ENCODE results near the gene MT1HL1.
"Not testable (repeated sequence)": the region's sequence is repeated elsewhere in the genome, so short reads cannot be mapped to it uniquely, and the experiment has no call there.

The MT1HL1 gene

DNA sequence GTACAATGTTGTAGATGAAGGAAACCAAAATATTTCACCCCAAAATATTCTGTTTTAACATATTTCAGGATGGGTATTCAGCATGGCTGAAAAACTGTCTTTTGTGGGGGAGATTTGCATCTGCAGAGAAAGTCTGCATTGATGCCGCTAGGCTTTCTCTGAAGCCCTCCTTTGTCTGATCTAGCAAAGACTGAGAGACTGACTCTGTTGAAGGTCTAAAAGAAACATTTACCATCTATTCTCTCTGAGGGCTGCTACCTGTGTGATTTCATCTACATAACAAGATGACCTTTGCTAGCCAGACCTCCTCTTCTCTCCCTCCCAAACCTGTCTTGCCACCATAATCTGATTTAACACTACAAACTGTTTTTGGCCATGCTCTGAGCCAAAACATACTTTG is 12.4 kb upstream of the MT1HL1 start:
- DNase-seq (ENCODE audit: low read depth in 3 of 3): no peak

DNA sequence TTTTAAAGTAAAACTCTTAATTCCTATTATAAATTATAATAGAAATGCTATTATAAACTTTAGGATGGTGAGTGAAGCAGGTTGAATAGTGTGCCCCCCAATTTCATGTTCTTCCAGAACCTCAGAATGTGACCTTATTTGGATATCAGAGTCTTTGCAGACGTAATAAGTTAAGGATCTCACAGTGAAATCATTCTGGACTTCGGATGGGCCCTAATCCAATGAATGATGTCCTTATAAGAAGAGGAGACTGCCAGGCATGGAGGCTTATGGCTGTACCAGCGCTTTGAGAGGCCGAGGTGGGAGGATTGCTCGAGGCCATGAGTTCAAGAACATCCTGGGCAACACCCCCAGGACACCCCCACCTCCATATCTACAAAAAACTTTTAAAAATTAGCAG is 9.4 kb upstream of the MT1HL1 start:
- no peak for DNase-seq (ENCODE audit: low read depth in 3 of 3)

DNA sequence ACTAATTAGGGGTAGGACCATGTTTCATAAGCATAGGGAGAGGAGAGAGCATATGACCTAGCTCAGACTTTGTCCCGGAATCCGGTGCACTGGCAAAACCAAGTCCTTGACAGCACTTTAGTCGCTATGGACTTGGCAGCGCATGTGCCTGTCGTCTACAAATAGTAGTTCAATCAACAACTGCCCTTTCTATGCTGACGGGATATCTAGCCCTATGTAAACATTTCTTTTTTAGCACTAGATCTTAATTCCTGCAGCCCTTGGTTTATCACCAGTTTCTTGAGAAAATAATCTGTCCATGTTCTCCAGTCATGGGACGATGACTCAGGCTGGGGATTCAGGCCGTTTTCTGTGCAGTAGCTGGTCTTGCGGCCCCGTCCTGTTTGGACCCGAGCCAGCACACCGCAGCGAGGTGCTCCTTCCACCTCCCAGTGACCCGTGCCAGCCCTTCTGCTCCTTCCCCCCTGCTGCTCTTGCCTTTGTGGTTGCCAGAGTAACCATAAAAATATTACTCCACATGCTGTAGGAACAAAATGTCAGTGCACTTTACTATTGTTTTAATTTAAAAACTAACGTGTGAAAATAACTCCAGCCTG is 8.6 kb upstream of the MT1HL1 start:
- no peak for DNase-seq (ENCODE audit: low read depth in 3 of 3)

DNA sequence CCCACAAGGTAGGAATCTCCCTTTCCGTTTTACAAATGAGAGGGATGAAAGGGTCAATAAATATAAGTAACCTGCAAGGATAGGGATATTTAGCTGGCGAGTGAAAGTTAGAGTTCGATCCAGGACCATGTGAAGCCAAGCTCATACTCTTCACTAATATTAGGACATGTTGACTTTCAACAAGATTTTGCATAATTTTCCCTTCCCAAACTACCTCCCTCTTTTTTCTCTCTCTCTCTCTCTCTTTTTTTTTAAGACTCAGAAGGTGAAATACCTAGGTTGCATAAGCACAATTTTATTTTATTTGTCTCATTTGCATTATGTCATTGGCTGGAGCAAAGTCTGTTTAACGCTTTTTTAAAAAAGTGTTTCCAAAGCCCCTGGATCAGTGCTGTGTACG is 8.1 kb upstream of the MT1HL1 start:
- DNase-seq (ENCODE audit: low read depth in 3 of 3): no peak

DNA sequence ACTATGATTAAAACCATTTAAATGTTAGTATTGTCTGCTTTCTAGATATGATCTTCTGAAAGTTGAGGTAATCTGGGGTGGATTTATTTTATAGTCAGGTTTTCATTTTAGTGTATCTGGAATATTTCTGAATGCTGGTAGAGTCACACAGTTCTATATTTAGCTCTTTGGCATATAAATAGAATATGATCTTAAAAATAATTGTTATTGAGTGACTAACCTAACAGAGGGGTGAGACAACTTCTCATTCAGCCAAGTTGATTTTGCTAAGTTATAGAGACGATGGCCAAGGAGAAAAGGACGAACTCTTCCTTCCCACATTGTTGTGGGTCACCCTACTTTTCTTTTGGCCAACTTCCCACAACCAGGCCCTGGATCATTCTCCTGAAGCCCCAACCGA is 7.2 kb upstream of the MT1HL1 start:
- DNase-seq (ENCODE audit: low read depth in 3 of 3): no peak

DNA sequence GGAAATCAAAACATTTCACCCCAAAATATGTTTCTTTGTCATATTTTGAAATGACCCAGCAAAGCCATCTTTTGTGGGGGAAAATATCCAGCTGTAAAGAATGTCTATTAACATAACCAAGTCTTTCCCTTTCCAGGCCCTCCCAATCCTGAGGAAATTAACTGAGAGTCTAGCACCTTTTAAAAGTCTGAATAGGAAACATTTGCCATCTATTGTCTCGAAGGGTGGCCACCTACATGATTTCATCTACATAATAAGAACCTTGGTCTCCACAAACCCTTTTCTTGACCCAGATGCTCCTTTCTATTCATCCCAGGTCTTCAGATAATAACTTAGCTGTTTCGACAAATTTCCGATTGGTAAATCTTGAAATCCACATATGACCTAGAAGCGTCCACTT is 5.4 kb upstream of the MT1HL1 start:
- DNase-seq (ENCODE audit: low read depth in 3 of 3): no peak

DNA sequence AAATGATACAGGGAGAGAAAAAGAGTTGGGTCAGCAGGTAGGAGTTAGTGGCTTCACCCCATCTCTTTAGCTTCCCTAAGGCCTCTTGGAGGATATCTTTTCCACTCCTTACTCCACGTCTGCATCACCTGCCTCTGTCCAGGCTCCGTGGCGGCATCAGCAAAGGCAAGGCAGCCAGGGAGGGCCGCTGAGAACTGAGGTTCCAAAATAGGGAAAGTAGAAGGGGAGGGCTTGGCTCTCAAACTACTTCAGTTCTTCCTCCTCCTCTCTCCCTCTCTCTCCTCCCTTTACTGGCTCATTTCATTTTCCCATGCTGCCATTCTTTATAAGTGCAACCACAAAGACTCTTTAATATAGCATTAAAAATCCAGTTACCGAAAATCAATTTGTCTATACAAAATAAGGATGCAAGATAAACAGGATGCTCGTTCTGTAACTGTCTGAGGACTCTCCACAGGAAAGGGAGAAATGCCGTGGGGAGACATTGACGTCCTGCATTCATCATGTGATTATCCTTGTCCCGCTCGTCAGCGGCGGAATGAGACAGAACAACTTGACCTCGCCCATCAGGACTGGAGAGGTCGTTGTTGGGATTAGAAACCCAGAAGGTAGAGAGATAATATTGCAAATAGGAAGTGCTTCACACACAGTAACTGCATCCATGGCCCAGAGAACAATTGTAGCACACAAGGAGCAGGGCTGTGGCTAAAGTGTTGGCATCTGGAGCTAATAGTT is 3.1 kb upstream of the MT1HL1 start:
- no peak for DNase-seq (ENCODE audit: low read depth in 3 of 3)

DNA sequence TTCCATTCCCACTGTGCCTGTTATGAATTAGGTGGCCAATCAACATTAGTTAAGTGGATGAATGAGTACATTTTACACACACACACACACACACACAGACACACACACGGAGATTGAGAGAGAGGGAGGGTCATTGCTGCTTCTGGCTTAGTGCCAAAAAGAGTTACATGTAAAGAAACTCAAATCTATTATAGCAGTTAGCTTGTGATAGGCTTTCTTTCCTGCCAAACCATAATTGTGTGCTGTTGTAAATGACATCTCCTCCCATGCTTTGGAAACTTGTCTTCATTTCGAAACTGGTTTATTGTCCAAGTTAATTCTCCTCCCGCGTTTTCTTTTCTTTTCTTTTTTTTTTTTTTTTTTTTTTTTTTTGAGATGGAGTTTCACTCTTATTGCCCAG is 1.4 kb upstream of the MT1HL1 start:
- DNase-seq (ENCODE audit: low read depth in 3 of 3): no peak

DNA sequence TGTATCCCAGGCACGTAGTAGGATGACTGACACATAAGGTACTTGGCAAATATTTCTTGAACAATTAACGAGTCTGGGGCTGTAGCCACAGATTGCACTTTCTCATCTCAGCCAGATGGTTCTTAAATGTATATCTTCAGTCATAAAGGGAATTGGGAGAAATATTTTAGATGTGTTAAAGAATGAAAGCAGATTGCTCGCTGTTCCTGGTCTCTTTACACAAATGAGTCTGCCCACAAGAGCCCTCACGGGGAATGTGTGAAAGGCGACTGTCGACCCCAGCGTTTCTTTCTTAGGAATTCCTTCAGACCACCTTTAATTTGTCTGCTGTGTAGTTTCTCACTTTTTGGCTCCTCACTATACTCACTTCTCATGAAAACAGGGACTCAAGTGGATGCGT is 725 bp downstream of the MT1HL1 start:
- no peak for DNase-seq (ENCODE audit: low read depth in 3 of 3)

DNA sequence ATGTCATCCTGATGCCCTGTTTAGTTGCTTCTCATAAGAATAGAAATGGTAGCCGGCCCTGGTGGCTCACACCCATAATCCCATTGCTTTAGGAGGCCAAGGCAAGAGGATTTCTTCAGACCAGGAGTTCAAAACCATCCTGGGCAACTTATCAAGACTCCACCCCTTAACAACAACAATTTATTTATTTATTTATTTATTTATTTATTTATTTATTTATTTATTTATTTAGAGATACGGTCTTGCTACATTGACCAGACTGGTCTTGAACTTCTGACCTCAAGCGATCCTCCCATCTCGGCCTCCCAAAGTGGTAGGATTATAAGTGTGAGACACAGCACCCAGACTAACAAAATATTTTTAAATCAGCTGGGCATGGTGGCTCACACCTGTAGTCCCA is 4.0 kb downstream of the MT1HL1 start:
- DNase-seq (ENCODE audit: low read depth in 3 of 3): no peak

DNA sequence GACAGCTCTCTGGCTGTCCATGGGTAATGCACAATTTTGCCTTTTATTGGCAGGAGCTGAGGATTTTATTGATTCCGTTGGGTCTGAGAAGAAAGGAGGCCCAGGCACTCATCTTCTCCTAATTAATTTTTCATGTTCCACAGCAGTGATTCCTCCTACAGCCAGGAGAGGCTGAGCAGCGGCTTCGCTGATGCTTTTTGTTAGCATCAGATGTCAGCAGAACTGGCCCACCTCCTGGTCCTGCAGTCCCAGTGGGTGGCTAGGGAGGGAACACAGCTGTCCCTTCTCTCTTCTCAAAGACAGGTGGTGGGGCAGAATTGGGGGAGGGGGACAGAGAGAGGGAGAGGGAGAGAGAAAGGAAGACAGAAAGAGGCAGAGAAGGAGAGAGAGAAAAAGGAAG is 5.7 kb downstream of the MT1HL1 start:
- no peak for DNase-seq (ENCODE audit: low read depth in 3 of 3)

DNA sequence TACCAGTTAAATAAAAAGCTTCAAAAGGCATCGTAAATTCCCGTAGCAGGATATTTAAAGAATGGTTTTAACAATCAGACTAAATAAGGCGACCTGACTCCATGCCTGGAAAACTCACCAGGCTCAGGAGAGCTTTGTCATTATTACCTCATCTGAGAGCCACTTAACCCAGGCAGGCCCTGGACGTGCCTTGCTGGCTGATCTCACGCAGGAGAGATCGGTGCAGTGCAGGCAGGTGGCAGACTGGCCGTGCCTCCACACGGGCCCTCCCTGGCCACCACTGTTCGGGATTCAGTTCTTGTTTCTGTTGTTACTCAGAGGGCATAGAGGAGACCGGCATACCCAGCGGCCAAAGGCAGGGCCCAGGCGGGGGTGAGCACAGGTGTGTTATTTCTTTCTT is 6.4 kb downstream of the MT1HL1 start:
- no peak for DNase-seq (ENCODE audit: low read depth in 3 of 3)

DNA sequence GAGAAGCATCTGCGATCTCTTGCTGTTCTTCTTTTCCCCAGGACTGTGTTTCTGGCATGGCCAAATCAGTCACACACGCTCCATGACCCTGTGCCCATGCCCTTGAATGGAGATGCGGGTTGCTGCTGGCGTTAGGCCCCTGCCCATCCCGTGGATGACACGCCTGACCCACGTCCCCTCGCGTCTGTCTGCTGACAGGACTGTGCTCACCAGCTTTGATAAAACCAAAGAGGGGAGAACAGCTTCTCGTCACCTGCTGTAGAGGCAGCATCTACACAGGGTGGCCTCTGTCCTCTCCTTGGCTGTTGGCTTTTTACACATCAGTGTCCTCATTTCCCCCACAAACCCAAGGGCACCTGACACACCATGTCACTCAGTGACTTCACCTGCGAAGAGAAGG is 6.9 kb downstream of the MT1HL1 start:
- no peak for DNase-seq (ENCODE audit: low read depth in 3 of 3)

DNA sequence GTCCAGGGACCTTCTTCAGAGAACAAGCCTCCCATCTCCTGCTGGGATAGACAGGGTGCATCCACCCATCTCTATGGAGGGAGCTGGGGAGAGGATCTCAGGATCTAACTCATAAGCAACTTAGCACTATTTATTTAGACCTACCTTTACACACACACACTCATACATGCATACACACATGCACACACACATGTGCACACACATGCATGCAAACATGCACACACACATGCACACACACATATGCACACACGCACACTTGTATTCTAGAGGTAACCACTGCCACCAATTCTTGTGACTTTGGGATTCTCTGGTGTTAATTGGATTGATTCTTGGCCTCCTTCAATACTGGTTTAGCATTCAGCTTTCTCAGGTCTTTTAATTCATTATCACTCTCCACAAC is 9.8 kb downstream of the MT1HL1 start:
- DNase-seq (ENCODE audit: low read depth in 3 of 3): no peak

DNA sequence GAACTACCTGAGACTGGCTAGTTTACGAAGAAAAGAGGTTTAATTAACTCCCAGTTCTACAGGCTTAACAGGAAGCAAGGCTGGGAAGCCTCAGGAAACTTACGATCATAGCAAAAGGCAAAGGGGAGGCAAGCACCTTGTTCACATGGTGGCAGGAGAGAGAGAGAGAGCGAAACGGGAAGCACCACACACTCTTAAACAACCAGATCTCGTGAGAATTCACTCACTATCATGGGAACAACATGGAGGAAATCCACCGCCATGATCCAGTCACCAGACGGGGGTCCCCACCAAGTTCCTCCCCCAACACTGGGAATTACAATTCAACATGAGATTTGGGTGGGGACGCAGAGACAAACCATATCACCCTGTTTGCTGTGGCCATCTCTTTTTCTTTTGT is 11.8 kb downstream of the MT1HL1 start:
- no peak for DNase-seq (ENCODE audit: low read depth in 3 of 3)

DNA sequence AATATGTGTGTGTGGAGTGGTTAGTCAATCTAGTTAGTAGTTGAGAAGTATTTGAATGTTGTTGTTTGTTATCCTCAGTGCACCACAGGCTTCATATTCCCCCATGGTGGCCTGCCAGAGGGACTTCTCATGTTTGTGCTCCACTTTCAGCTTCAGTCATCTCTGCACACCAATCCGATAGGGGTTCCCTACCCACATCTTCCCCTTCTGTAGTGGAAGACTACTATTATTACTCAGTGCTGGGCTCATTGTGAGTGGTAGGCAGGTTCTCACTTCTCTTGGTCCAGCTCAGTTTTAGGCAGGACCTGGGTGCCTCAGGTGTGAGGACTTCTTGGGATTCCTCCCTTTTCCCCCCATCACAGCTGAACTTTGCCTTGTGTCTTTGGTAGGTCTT is 14.2 kb downstream of the MT1HL1 start:
- no peak for DNase-seq (ENCODE audit: low read depth in 3 of 3)

DNA sequence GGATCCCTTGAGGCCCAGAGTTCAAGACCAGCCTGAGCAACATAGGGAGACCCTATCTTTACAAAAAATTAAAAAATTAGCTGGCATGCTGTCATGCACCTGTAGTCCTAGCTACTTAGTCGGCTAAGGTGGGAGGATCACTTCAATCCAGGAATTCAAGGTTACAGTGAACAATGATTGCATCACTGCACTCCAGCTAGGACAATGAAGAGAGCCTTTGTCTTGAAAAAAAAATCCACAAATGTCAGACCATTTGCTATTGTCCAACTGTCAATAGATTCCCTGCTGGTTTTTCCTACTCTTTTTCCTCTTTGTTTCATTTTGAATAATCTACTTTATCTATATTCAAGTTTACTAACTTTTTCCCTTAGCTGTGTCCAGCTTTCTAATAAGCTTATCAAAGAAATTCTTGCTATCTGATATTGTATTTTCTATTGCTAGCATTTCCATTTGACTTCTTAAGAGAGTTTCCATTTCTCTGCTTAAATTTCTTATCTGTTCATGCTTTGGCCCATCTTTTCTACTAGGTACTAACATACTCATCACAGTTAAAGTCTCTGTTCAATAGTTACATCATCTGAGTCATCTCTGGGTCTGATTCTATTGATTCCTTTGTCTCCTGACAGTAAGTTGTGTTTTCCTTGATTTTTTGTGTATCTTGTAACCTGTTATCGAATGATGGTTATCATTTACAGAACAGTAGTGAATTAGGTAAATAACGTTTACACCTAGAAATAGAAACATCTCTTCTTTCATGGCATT is 14.8 kb downstream of the MT1HL1 start:
- DNase-seq (ENCODE audit: low read depth in 3 of 3): no peak

DNA sequence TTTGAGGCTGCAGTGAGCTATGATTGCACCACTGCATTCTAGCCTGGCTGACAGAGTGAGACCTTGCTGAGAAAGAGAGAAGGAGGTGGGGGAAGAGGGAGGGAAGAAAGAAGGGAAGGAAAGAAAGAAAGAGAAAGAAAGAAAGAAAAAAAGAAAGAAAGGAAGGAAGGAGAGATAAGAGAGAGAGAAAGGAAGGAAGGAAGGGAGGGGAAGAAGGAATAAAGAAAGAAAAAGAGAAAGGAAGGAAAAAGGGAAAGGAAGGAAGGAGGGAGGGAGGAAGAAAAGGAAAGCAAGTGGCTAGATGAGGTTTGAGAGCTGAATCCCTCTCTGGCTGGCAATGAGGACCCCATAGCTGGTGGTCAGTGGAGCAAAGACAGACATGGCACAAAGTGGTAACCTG is 20.4 kb downstream of the MT1HL1 start:
- DNase-seq (ENCODE audit: low read depth in 3 of 3): no peak

DNA sequence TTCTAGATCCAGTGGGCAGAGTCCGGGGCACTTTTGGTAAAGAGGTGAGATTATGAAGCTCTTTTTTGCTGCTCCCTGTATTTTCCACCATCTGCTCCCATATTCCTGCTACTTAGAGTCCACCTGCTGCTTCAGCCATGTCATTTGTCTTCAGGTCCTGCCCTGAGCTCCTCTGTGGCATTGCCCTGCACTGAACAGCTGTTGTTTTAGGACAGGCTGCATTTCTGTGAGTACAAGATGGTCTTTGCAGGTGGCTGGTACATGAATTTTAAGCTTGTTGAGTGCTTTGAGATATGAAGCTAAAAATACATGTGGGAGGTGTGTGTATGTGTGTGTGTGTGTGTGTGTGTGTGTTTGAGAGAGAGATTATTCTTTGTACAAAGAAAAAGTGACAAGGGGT is 21.9 kb downstream of the MT1HL1 start:
- DNase-seq (ENCODE audit: low read depth in 3 of 3): no peak

DNA sequence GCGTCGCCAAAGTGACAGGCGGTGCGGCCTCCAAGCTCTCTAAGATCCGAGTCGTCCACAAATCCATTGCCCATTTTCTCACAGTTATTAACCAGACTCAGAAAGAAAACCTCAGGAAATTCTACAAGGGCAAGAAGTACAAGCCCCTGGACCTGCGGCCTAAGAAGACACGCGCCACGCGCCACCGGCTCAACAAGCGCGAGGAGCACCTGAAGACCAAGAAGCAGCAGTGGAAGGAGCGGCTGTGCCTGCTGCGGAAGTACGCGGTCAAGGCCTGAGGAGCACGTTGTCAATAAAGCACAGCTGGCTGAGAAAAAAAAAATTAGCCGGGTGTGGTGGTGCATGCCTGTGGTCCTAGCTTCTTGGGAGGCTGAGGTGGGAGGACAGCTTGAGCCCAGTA is 22.8 kb downstream of the MT1HL1 start:
- not testable (repeated sequence) for DNase-seq (ENCODE audit: low read depth in 3 of 3)

DNA sequence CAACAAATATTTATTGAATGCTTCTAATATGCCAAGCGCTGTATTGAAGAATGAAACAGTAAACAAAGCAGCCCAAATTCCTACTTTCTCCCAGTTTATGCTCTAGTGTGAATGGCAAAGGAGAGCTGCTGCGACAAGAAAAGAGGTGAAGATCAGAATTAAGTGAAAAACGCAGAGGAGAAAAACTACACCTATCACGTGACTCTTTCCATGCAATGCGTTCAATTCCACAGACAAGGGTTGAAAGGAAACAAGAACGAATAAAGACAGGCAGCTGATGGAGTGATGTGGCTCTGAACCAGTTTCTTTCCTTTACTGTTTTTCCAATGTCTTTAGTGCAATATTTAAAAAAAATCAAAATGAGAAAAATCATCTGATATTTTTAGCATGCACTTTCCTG is 23.6 kb downstream of the MT1HL1 start:
- DNase-seq (ENCODE audit: low read depth in 3 of 3): no peak

DNA sequence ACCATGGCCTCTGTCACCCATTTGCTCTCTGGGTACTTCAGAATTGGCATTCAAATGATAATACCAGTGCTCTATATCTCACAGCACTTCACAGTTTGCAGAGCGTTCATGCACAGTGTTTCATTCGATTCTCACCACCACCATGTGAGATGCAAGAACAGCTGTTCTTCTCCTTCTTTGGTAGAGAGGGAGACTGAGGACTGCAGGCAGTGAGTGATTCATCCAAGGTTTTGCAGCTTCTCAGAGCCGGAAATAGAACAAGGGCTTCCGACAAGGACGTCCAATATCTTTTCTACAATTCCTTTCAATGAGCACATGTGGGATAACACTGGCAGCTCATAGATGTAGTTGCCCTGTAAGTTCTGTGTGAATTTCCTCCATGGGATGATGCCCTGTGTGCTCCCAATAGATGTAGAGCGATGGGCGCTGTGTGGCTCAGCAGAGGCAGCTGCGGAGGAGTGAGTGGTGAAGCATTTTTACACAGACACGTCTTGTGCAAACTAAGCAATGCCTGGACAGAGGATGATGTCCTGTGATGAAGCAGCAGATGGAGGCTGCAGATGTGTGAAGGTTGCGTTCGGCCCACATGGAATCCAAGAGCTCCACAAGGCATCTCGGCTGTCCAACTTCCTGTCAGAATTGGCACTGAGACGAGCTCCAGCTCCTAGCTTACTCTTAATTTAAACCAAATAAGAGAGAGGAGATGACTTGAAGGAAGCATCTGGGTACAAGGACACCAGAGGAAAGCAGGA is 24.9 kb downstream of the MT1HL1 start:
- no peak for DNase-seq (ENCODE audit: low read depth in 3 of 3)

DNA sequence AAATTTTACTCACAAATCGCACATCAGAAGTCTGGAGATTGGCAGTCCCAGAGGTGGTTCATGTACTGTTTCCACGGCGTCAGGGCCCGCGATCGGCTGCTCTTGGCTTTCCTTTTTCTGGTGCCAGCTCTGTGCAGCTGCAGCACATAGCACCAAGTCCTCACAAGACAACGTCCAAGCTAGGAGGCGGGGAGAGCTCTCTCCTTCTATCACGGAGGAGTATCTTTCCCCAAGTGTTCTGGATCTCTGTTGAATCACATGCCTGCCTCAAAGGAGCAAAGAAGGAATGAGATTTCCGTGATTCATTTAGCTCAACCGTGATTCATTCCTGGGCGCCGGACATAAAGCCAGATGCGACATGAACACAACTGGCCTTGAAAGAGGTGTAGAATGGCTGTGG is 25.5 kb downstream of the MT1HL1 start:
- no peak for DNase-seq (ENCODE audit: low read depth in 3 of 3)
